Keratinocyte (primary cell): ENCODE measurements around the gene CELF2. TPM values are rescaled to one million over a fixed set of nuclear protein-coding genes. Genes with fewer than 3 reads are reported as not detected.

Experiments used
- DNase-seq: peaks from one replicate; pipeline ENCODE4 v3.0.0-alpha.2; 2011; ENCODE audit warnings: low read depth, missing footprints, low spot score
- FAIRE-seq: peaks from 2 replicates; lab custom pipeline; 2011; peaks lifted over from hg19 to GRCh38; lab: Jason Lieb, UNC
- H2AFZ ChIP-seq: 2 replicates; pipeline ENCODE4 v1.6.0; 2012; ENCODE audit warnings: low read length, control low read depth, inconsistent platforms; ENCODE audit not compliant: control insufficient read depth
- H3K27ac ChIP-seq: 2 replicates; pipeline ENCODE4 v1.5.1; 2011; ENCODE audit warnings: low read length; ENCODE audit not compliant: control insufficient read depth, insufficient read depth
- H3K27me3 ChIP-seq: 3 replicates; pipeline ENCODE4 v1.6.0; 2011; ENCODE audit warnings: low read length; ENCODE audit not compliant: control insufficient read depth, insufficient read depth; ENCODE audit errors: extremely low read depth
- H3K36me3 ChIP-seq, 2 experiments: 2 replicates in 1 of 2; 3 replicates in 1 of 2; pipeline ENCODE4 v1.5.1; 2011; ENCODE audit warnings: low read length in 2 of 2, mild to moderate bottlenecking in 1 of 2; ENCODE audit not compliant: control insufficient read depth in 2 of 2, insufficient read depth in 2 of 2; ENCODE audit errors: extremely low read depth in 1 of 2
- H3K4me1 ChIP-seq: 3 replicates; pipeline ENCODE4 v1.5.1; 2011; ENCODE audit warnings: low read length; ENCODE audit not compliant: control insufficient read depth, insufficient read depth; ENCODE audit errors: extremely low read depth
- H3K4me2 ChIP-seq: 3 replicates; pipeline ENCODE4 v1.6.0; 2011; ENCODE audit warnings: low read depth, low read length; ENCODE audit not compliant: control insufficient read depth, insufficient read depth; ENCODE audit errors: extremely low read depth
- H3K4me3 ChIP-seq, 3 experiments: fragments of 200-600 bp in 1 of 3; sonication (generic) in 1 of 3; 2 replicates in 2 of 3; 3 replicates in 1 of 3; pipeline ENCODE4 v1.5.1; 2011 to 2016; ENCODE audit warnings: low read length in 3 of 3, mild to moderate bottlenecking in 3 of 3, control low read depth in 2 of 3, inconsistent platforms in 1 of 3, low read depth in 1 of 3, mixed read lengths in 1 of 3, mixed run types in 1 of 3, moderate library complexity in 1 of 3; ENCODE audit not compliant: control insufficient read depth in 2 of 3, insufficient read depth in 2 of 3; ENCODE audit errors: extremely low read depth in 1 of 3
- H3K79me2 ChIP-seq: 2 replicates; pipeline ENCODE4 v1.6.0; 2012; ENCODE audit warnings: low read length; ENCODE audit not compliant: control insufficient read depth, insufficient read depth
- H3K9ac ChIP-seq: 3 replicates; pipeline ENCODE4 v1.6.0; 2011; ENCODE audit warnings: low read length; ENCODE audit not compliant: control insufficient read depth, insufficient read depth; ENCODE audit errors: extremely low read depth
- H3K9me1 ChIP-seq: 3 replicates; pipeline ENCODE4 v1.6.0; 2011; ENCODE audit warnings: low read length; ENCODE audit not compliant: control insufficient read depth, insufficient read depth; ENCODE audit errors: extremely low read depth
- H3K9me3 ChIP-seq: 2 replicates; pipeline ENCODE4 v1.5.1; 2012; ENCODE audit warnings: low read depth, low read length; ENCODE audit not compliant: control insufficient read depth
- H4K20me1 ChIP-seq: 3 replicates; pipeline ENCODE4 v1.6.0; 2011; ENCODE audit warnings: low read length; ENCODE audit not compliant: control insufficient read depth, insufficient read depth; ENCODE audit errors: extremely low read depth
- CTCF ChIP-seq, 3 experiments: IDR thresholded peaks in 1 of 3; conservative IDR thresholded peaks in 1 of 3; optimal IDR thresholded peaks in 1 of 3; 2 replicates in 2 of 3; 3 replicates in 1 of 3; pipeline versions ENCODE3 to v1.5.1; 2011; ENCODE audit warnings: low read length in 3 of 3, mild to moderate bottlenecking in 3 of 3, moderate library complexity in 2 of 3, control low read depth in 1 of 3, inconsistent platforms in 1 of 3; ENCODE audit not compliant: insufficient read depth in 2 of 3; ENCODE audit errors: extremely low read depth in 1 of 3
- EZH2 ChIP-seq: IDR thresholded peaks from one replicate; pipeline ENCODE4 v1.6.1; 2012; ENCODE audit warnings: inconsistent platforms, mild to moderate bottlenecking, low read length, moderate library complexity
- dilution Hi-C: fragments of 300-500 bp; cut with MboI; formaldehyde crosslinking; loops from one replicate; pipeline ENCODE4 v1.7.0; 2020; ENCODE audit warnings: low sequenced_read_pairs; ENCODE audit not compliant: extremely low pct_ligation_motif_present
- polyA plus RNA-seq, 5 experiments: library from polyadenylated mRNA; depleted of rRNA in 3 of 5; stranded (reverse) in 3 of 5; stranded (forward) in 1 of 5; unstranded in 1 of 5; fragments of >200 nt; gene quantifications; 1 replicate in 1 of 5; 2 replicates in 3 of 5; 3 replicates in 1 of 5; pipeline versions ENCODE4 v1.2.1 to v1.2.3, GENCODE V29; 2011 to 2012; ENCODE audit warnings: missing spikeins in 2 of 5, low read depth in 1 of 5, low replicate concordance in 1 of 5

The CELF2 gene
- polyA plus RNA-seq, 1 donor (not counting 4 experiments of a cell fraction or from before 2014, with no cell fraction given) = 9.8 TPM

DNA sequence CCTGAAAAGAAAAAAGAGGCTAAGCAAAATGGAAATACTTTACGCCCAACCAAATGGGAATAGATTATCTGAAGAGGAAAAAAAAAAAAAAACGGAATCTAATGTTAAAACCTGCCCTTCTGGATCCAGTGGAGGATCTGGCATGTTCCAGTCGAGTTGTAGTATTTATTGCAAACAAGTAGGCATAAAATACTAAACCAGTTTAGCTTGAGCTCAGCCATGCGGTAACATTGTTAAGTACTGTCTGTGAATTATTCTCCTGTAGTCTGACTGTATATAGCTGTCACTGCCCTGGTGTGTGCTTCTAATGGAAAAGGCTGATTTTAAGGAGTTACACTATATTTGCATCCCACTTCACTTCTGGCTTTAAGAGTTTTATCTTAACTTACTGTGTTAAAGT is 40.3 kb downstream of the CELF2 start:
- Histone ChIP-seq H3K4me2 (no peak overlapping the region), H3K36me3 (no peaks in the 10 kb centered on the region), H3K27ac (no peak overlapping the region), H3K9me3 (no peaks in the 10 kb centered on the region), H2AFZ (no peak overlapping the region), H4K20me1 (no peaks in the 10 kb centered on the region), H3K9me1 (no peaks in the 10 kb centered on the region), H3K4me1 (no peaks in the 10 kb centered on the region), H3K4me3 (no peak overlapping the region), H3K9ac (no peak overlapping the region), H3K27me3 (no peaks in the 10 kb centered on the region), H3K79me2 (no peaks in the 10 kb centered on the region)
- TF ChIP-seq EZH2 = no peak
- TF ChIP-seq CTCF (optimal IDR thresholded peaks at IDR 0.05 in 1 of 3, IDR thresholded peaks at IDR 0.05 in 1 of 3, conservative IDR thresholded peaks at IDR 0.05 in 1 of 3; ENCODE audit: extremely low read depth in 1 of 3, insufficient read depth in 2 of 3, low read length in 3 of 3) = no peak
- dilution Hi-C loops = no loop called here
- DNase-seq (no peak), FAIRE-seq (no peak)

DNA sequence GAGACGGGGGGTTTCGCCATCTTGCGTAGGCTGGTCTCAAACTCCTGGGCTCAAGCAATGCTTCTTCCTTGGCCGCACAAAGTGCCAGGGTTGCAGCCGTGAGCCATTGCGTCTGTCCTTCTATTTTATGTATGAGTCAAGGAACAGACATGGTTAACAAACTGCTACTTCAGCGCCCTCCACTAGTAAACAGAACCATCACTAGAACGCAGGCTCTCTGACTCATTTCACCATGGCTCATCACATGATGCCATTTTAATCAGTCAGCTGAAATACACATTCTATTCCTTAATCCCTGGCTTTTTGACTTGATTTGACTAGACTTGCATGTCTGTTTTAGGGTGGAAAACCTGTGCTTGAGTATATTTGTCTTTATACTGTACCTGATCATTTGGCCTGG is 41.3 kb downstream of the CELF2 start:
- dilution Hi-C loops = no loop called here
- H3K27me3 ChIP-seq = no peaks in the 10 kb centered on the region
- no peaks in the 10 kb centered on the region for H3K79me2 ChIP-seq
- no peak overlapping the region for H2AFZ ChIP-seq
- no peaks in the 10 kb centered on the region for H3K4me1 ChIP-seq
- no peak overlapping the region for H3K27ac ChIP-seq
- H3K4me2 ChIP-seq = no peak overlapping the region
- FAIRE-seq (no peak), DNase-seq (no peak)
- H3K36me3 ChIP-seq = no peaks in the 10 kb centered on the region
- no peak overlapping the region for H3K4me3 ChIP-seq
- no peak for TF ChIP-seq EZH2
- no peak for TF ChIP-seq CTCF (optimal IDR thresholded peaks at IDR 0.05 in 1 of 3, IDR thresholded peaks at IDR 0.05 in 1 of 3, conservative IDR thresholded peaks at IDR 0.05 in 1 of 3; ENCODE audit: extremely low read depth in 1 of 3, insufficient read depth in 2 of 3, low read length in 3 of 3)
- no peaks in the 10 kb centered on the region for H3K9me3 ChIP-seq
- no peak overlapping the region for H3K9ac ChIP-seq
- no peaks in the 10 kb centered on the region for H3K9me1 ChIP-seq
- H4K20me1 ChIP-seq = no peaks in the 10 kb centered on the region
